Neutrophil (primary cell): ENCODE measurements around the gene ARRDC5.
"Not testable (repeated sequence)": the region's sequence is repeated elsewhere in the genome, so short reads cannot be mapped to it uniquely, and the experiment has no call there.

Source experiments
- H3K27ac ChIP-seq: fragments of 200-600 bp; sonication (generic); 2 replicates; pipeline ENCODE4 v1.5.1; 2016; ENCODE audit warnings: mild to moderate bottlenecking, moderate library complexity
- H3K27me3 ChIP-seq: fragments of 200-600 bp; sonication (generic); 2 replicates; pipeline ENCODE4 v1.6.0; 2016; ENCODE audit warnings: mild to moderate bottlenecking
- H3K36me3 ChIP-seq: fragments of 200-600 bp; sonication (generic); 2 replicates; pipeline ENCODE4 v1.5.1; 2017
- H3K4me1 ChIP-seq, 2 experiments: fragments of 200-600 bp in 1 of 2; sonication (generic) in 1 of 2; 1 replicate in 1 of 2; 2 replicates in 1 of 2; pipeline versions ENCODE4 v1.5.1 to v1.6.1; 2013 to 2016; ENCODE audit warnings: low read depth in 1 of 2, low read length in 1 of 2, mild to moderate bottlenecking in 1 of 2, moderate library complexity in 1 of 2; ENCODE audit not compliant: control insufficient read depth in 1 of 2, insufficient read depth in 1 of 2
- H3K4me3 ChIP-seq, 2 experiments: fragments of 200-600 bp in 1 of 2; sonication (generic) in 1 of 2; 1 replicate in 1 of 2; 2 replicates in 1 of 2; pipeline ENCODE4 v1.5.1; 2013 to 2016; ENCODE audit warnings: low read depth in 1 of 2, low read length in 1 of 2, mild to moderate bottlenecking in 1 of 2, moderate library complexity in 1 of 2
- H3K9me3 ChIP-seq: fragments of 200-600 bp; sonication (generic); 2 replicates; pipeline ENCODE4 v1.5.1; 2016
- CTCF ChIP-seq: fragments of 200-600 bp; sonication (generic); IDR thresholded peaks from 2 replicates; pipeline ENCODE4 v1.5.1; 2016; ENCODE audit warnings: antibody characterized with exemption

Gene ARRDC5

GRCh38 chr19:4859697-4860096 lies 43.0 kb downstream of the ARRDC5 start:
- Histone ChIP-seq H3K9me3 (no peaks in the 10 kb centered on the region), H3K4me1 (peaks cover 0 to 5% of the 10 kb centered on the region in 2 experiments), H3K27me3 (no peaks in the 10 kb centered on the region), H3K4me3 (no peak overlapping the region), H3K36me3 (peaks cover 77% of the 10 kb centered on the region), H3K27ac (no peak overlapping the region)
- TF ChIP-seq CTCF, result no peak

GRCh38 chr19:4856468-4856867 lies 46.2 kb downstream of the ARRDC5 start:
- not testable (repeated sequence) for H3K9me3 ChIP-seq, H3K4me3 ChIP-seq, H3K4me1 ChIP-seq, H3K27ac ChIP-seq, H3K27me3 ChIP-seq
- H3K36me3 ChIP-seq, result peaks cover 97% of the 10 kb centered on the region

GRCh38 chr19:4853506-4853905 lies 49.2 kb downstream of the ARRDC5 start:
- not testable (repeated sequence) for H3K4me1 ChIP-seq, H3K27ac ChIP-seq, H3K4me3 ChIP-seq, H3K27me3 ChIP-seq, H3K9me3 ChIP-seq
- peaks cover 97% of the 10 kb centered on the region for H3K36me3 ChIP-seq

GRCh38 chr19:4852484-4852883 lies 50.2 kb downstream of the ARRDC5 start:
- Histone ChIP-seq H3K9me3 (no peaks in the 10 kb centered on the region), H3K27ac (no peak overlapping the region), H3K36me3 (peaks cover 97% of the 10 kb centered on the region), H3K27me3 (no peaks in the 10 kb centered on the region), H3K4me3 (no peak overlapping the region), H3K4me1 (no peaks in the 10 kb centered on the region)
- no peak for TF ChIP-seq CTCF

GRCh38 chr19:4851551-4852290 lies 51.0 kb downstream of the ARRDC5 start:
- H3K27ac ChIP-seq, result no peak overlapping the region
- H3K4me1 ChIP-seq, result no peaks in the 10 kb centered on the region
- H3K36me3 ChIP-seq, result peaks cover 97% of the 10 kb centered on the region
- TF ChIP-seq CTCF, result peak; percentile 49
- no peaks in the 10 kb centered on the region for H3K9me3 ChIP-seq
- H3K27me3 ChIP-seq, result no peaks in the 10 kb centered on the region
- H3K4me3 ChIP-seq, result no peak overlapping the region

- no peaks in the 10 kb centered on the region for H3K27me3 ChIP-seq
- TF ChIP-seq CTCF, result no peak
- H3K36me3 ChIP-seq, result peaks cover 97% of the 10 kb centered on the region
- no peak overlapping the region for H3K27ac ChIP-seq
- H3K4me1 ChIP-seq, result no peaks in the 10 kb centered on the region
- no peak overlapping the region for H3K4me3 ChIP-seq
- no peaks in the 10 kb centered on the region for H3K9me3 ChIP-seq
Measured at GRCh38 chr19:4849019-4849418, 53.7 kb downstream of the ARRDC5 start.
